ENCODE data around the gene ANXA4.
"Not testable (repeated sequence)": the region's sequence is repeated elsewhere in the genome, so short reads cannot be mapped to it uniquely, and the experiment has no call there.

ANXA4 gene

DNA sequence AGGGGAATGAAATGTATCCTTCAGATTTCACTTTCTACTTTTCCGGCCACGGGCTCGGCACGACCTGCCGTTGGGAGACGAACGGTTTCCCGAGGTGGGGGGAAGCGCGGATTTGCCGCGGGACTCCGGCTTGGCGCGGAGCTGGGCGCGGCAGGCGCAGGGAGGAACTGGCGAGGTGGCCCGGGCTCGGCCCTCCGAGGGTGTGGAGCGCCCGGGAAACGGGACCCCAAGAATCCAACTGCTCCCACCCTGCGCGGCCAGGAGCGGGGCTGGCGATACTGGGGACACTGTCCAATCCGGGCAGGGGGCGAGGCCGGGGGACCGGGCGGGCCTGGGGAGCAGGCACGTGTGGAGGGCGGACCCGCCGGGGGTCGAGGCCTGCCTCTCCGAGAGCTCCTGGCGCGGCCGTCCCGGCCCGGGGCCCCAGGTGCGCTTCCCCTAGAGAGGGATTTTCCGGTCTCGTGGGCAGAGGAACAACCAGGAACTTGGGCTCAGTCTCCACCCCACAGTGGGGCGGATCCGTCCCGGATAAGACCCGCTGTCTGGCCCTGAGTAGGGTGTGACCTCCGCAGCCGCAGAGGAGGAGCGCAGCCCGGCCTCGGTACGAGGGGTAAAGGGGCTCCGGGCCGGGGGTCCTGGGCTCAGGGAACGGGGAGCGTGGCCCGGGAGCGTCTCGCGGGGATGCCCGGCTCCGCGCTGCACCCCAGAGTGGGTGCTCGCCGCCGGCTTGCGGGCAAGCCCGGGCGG is at the start of gene ANXA4:
ANXA4 (plus strand) TSS at position 560 of the 747 bp plus-strand sequence. CDS start 39,432 bp downstream, outside the sequence.
- no peak for DNase-seq (ENCODE audit: low read depth, low spot score)
- H3K27ac ChIP-seq: peak within 1 kb of the TSS; percentile 94

DNA sequence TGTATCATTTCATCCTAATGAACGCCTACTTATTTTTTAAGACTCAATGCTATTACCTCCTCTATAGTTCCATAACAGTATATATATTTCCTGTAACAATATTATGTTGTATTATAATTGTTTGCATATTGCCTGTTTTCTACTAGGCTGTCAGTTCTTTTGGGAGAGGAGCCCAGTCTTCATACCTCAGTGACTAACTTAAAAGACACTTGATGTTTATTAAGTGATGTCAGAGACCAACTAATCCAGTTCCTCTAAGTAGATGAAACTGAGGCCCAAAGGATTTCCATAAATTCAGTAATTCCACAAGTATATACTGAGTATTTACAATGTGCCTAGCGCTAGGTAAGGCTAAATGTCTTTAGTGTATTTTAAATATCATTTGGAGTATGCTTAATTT is 49.5 kb upstream of the ANXA4 start:
- peak overlapping the region; percentile 29 for H3K27ac ChIP-seq
- DNase-seq (ENCODE audit: low read depth, low spot score): no peak

GRCh38 chr2:69693059-69693774 is 48.7 kb upstream of the ANXA4 start:
- H3K27ac ChIP-seq: no peak overlapping the region
- no peak for DNase-seq (ENCODE audit: low read depth, low spot score)

DNA sequence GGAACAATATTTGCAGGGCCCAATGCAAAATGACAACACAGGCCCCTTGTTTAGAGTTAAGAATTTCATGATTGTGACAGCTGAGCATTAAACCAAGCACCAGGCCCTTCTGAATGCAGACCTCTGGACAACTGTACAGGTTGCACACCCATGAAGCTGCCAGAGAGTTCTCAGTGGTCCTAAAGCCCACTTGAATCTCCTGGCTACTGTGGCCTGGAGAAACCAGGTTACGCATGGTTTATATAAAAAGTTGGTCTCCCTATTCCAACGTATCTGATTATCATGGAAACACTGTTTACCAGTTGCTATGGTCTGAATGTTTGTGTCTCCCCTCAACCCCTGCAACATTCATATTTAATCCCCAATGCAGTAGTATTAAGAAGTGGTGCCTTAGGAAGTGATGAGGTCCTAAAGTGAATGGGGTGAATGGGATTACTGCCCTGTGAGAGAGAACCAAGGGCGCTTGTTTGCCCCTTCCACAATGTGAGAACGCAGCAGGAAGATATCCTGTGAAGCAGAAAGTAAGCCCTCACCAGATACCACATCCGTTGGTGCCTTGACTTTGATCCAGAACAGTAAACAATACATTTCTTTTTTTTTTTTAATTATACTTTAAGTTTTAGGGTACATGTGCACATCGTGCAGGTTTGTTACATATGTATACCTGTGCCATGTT is 48.0 kb upstream of the ANXA4 start:
- no peak overlapping the region for H3K27ac ChIP-seq
- DNase-seq (ENCODE audit: low read depth, low spot score): no peak

DNA sequence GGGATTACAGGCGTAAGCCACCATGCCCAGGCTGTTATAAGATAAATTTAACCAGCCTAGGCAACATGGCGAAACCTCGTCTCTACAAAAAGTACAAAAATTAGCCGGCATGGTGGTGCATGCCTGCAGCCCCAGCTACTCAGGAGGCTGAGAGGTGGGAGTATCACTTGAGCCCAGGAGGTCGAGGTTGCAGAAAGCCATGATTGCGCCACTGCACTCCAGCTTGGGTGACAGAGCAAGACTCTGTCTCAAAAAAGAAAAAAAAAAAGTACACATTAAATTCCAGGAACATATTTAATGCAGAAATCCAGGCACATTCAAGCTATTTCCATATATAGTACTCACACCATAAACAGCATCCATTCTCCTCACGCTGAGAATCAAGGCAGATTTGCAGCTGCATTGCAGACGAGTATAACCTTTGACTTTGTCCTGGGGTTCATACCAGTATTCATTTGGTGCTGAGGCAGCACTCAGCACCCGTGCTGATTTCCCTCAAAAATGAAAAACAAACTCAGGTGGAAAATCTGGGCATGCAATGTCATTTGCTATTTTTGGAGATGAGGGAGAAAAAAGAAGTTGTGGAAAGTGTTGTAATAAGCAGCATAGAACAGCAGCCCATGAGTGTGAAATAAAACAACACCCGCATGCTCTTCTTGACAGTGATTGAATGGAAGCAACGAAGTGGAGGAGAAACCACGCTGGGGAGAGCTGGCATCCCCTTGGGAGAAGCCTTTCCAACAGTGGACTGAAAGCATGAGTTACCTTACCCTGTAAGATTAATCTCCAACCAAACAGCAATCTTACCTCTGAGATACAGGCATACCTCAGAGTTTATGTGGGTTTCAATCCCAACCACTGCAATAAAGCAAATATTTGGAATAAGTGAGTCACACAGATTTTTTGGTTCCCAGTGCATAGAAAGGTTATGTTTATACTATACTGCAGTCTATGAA is 46.8 kb upstream of the ANXA4 start:
- DNase-seq (ENCODE audit: low read depth, low spot score): no peak
- H3K27ac ChIP-seq: no peak overlapping the region

GRCh38 chr2:69695850-69696216 is 46.1 kb upstream of the ANXA4 start:
- no peak overlapping the region for H3K27ac ChIP-seq
- no peak for DNase-seq (ENCODE audit: low read depth, low spot score)

DNA sequence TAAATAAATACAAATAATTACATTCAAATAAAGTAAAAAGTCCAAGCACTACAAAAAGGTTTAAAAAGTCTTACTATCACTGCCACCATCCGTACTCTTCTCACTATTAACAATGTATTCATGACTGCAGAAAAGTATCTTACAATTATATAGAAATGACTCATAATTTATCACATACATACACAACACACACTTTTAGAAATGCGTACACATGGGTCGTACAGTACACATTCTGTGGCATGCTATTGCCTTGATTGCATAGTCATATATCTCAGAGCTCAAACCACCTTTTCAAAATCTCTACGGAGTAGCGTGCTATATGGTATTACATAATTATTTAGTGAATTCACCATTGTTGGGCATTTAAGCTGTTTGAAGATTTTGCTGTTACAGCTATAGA is 41.6 kb upstream of the ANXA4 start:
- peak overlapping the region; percentile 64 for H3K27ac ChIP-seq
- DNase-seq (ENCODE audit: low read depth, low spot score): no peak

- no peak for DNase-seq (ENCODE audit: low read depth, low spot score)
- peak overlapping the region; percentile 64 for H3K27ac ChIP-seq
Measured at GRCh38 chr2:69701100-69701945, 40.6 kb upstream of the ANXA4 start.

- no peak for DNase-seq (ENCODE audit: low read depth, low spot score)
- no peak overlapping the region for H3K27ac ChIP-seq
Measured at GRCh38 chr2:69703189-69703588, 38.7 kb upstream of the ANXA4 start.

- peak; percentile 84 for DNase-seq (ENCODE audit: low read depth, low spot score)
- H3K27ac ChIP-seq: peak overlapping the region; percentile 68
Measured at GRCh38 chr2:69704446-69704845, 37.5 kb upstream of the ANXA4 start.

DNA sequence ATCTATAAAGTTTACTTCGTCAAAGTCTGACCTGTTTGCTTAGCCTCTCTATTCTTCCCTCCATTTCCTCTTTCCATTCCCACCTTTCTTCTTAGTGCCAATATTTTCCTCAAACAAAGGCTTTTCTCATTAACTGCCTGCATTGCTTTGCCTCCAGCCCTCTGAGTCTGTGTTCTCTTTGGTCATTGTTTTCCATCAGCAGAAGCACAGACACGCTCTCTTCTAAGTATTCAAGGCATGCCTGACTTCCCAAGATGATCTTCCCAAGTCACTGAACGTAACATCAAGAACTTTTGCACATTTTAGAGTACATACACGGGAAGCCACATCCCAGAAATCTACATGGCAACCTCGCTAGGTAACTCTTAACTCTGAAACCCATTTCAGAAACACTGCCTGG is 32.6 kb upstream of the ANXA4 start:
- H3K27ac ChIP-seq: no peak overlapping the region
- DNase-seq (ENCODE audit: low read depth, low spot score): no peak

- H3K27ac ChIP-seq: no peak overlapping the region
- DNase-seq (ENCODE audit: low read depth, low spot score): no peak
Measured at GRCh38 chr2:69711971-69712370, 30.0 kb upstream of the ANXA4 start.

DNA sequence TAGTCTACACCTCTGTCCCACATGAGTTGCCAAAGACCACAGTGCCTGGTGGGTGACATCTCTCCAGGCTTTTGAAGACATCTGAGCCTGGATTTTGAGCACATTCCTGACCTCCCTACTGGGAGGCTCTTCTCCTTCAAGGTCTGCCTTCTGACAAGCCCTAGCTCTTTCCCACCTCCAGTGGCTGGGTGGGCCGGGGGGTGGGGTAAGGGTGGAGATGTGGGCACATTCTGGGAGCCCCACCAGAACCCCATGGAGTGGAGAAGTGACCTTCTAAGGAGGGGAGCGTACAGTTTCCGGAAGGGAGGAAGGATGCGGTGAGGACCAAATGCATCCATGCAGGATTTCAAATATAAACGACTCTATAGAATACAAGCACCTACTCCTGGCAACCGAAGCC is 27.9 kb upstream of the ANXA4 start:
- DNase-seq (ENCODE audit: low read depth, low spot score): no peak
- no peak overlapping the region for H3K27ac ChIP-seq

DNA sequence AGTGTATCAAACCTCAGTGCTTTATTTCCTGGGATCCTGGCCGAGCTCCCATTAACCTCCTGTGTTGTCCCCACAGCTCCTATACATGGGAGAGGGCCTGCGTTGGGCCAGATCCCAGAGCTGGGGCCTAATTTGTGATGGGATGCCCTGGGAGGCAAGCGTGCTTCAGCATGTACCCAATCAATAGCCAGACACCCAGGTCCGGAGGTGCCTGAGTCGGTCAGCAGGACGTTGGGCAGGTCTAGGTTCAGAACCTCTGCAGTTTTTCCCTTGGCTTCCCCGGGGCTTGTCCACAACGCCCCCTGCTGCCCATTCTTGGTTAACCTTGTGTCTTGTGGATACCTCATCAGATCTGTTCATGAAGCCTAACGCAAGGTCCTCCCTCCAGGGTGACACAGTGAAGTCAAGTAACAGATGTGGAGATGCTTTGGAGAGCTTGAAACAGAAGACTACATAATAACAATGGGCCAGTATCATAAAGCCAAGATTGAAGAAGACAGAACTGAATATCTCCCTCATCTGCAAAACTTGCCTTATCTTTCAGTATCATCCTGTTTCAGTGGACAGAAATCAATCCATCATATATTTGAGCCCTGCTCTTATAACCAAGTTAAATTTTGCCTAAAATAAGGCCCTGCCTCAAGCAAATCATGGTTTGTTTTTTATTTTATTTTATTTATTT is 27.3 kb upstream of the ANXA4 start:
- H3K27ac ChIP-seq: not testable (repeated sequence)
- peak; percentile 18 for DNase-seq (ENCODE audit: low read depth, low spot score)

DNA sequence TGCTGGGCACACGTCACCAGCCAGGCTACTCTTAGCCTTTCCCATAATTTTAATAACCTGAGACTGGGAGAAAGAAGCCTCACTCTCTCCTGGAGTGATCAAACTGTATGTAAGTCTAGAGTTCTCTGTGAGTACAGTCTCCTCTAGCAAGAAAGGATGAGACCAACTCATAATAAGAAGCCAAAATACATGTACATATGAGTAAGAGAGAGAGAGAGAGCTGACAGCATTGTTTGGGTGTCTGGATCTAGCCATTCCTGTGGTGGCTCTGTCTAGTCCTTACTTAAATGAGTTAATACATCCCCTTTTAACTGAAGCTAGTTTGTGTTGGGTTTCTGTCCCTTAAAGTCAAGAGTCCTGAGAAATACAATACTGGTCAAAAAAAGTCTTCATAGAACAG is 26.0 kb upstream of the ANXA4 start:
- no peak for DNase-seq (ENCODE audit: low read depth, low spot score)
- no peak overlapping the region for H3K27ac ChIP-seq

- no peak overlapping the region for H3K27ac ChIP-seq
- no peak for DNase-seq (ENCODE audit: low read depth, low spot score)
Measured at GRCh38 chr2:69716555-69717120, 25.3 kb upstream of the ANXA4 start.

GRCh38 chr2:69717186-69717585 is 24.7 kb upstream of the ANXA4 start:
- no peak for DNase-seq (ENCODE audit: low read depth, low spot score)
- no peak overlapping the region for H3K27ac ChIP-seq

DNA sequence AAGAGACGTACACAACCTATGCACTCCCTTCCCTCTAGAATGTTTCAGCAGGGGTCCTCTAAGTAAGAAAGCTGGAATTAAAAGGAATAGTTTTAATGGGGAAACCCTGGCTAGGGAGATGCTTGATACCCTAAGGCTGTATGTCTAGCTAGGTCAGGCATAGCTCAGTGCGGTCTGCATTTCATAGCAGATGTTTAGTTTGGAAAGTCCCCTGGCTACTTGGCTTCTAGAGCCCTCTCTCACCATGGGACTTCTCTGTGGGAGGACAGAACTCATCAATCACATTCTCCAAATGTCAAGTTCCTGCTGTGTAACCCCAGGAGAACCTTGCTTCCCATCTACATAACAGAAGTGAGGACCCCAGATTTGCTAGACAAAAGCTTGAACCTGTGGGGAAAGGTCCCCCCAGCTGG is 24.1 kb upstream of the ANXA4 start:
- no peak for DNase-seq (ENCODE audit: low read depth, low spot score)
- H3K27ac ChIP-seq: no peak overlapping the region

Measured in epithelial cell of prostate (primary cell).